Natural killer cell (primary cell): Measurements from ENCODE around the gene SLC4A9. TPM values are rescaled to one million over a fixed set of nuclear protein-coding genes. Genes with fewer than 3 reads are reported as not detected.

ENCODE experiments used
- ATAC-seq, 3 donors: fragments of 150-1000 bp in 2 of 3; fragments of 200-7000 bp in 1 of 3; cut with Tn5 transposase; 1 replicate in 1 of 3; 2 replicates in 2 of 3; pipeline ENCODE4 v1.10.0; 2021; ENCODE audit warnings: mild to moderate bottlenecking in 2 of 3, moderate library complexity in 2 of 3
- DNase-seq, 2 donors: peaks; one replicate each; pipeline versions ENCODE4 v3.0.0 to v3.0.0-alpha.2; 2013 to 2021; ENCODE audit warnings: mixed read lengths in 1 of 2
- H3K27ac ChIP-seq: one replicate; pipeline ENCODE4 v1.5.1; 2013; ENCODE audit warnings: mild to moderate bottlenecking, low read length
- H3K27me3 ChIP-seq: one replicate; pipeline ENCODE4 v1.6.1; 2013; ENCODE audit warnings: low read length; ENCODE audit not compliant: control insufficient read depth, insufficient read depth
- H3K36me3 ChIP-seq: one replicate; pipeline ENCODE4 v1.6.1; 2013; ENCODE audit warnings: low read length; ENCODE audit not compliant: control insufficient read depth, insufficient read depth
- H3K4me1 ChIP-seq: one replicate; pipeline ENCODE4 v1.6.1; 2013; ENCODE audit warnings: low read length; ENCODE audit not compliant: control insufficient read depth, insufficient read depth
- H3K4me3 ChIP-seq: one replicate; pipeline ENCODE4 v1.5.1; 2013; ENCODE audit warnings: low read length
- H3K9me3 ChIP-seq: one replicate; pipeline ENCODE4 v1.6.1; 2013; ENCODE audit warnings: low read length; ENCODE audit not compliant: control insufficient read depth, insufficient read depth
- H3K27ac Mint-ChIP-seq, 2 donors: one replicate each; pipeline ENCODE4 v1.8.0; 2022; ENCODE audit warnings: mild to moderate bottlenecking in 2 of 2, mixed read lengths in 2 of 2, moderate library complexity in 1 of 2
- H3K27me3 Mint-ChIP-seq, 2 donors: one replicate each; pipeline ENCODE4 v1.8.0; 2022; ENCODE audit warnings: low read depth in 2 of 2, mixed read lengths in 2 of 2
- H3K36me3 Mint-ChIP-seq: one replicate; pipeline ENCODE4 v1.8.0; 2022; ENCODE audit warnings: mixed read lengths
- H3K4me1 Mint-ChIP-seq, 2 donors: one replicate each; pipeline ENCODE4 v1.8.0; 2022; ENCODE audit warnings: mixed read lengths in 2 of 2
- H3K4me3 Mint-ChIP-seq: one replicate; pipeline ENCODE4 v1.8.0; 2022; ENCODE audit warnings: mild to moderate bottlenecking, moderate library complexity, mixed read lengths
- H3K9me3 Mint-ChIP-seq, 2 donors: one replicate each; pipeline ENCODE4 v1.8.0; 2022; ENCODE audit warnings: mixed read lengths in 2 of 2
- CTCF ChIP-seq: fragments of 200-600 bp; IDR thresholded peaks from one replicate; pipeline ENCODE4 v1.8.0; 2022; ENCODE audit warnings: antibody characterized with exemption
- WGBS: methylation state at CpG from one replicate; pipeline ENCODE4 v1.1.7; 2013; ENCODE audit warnings: missing lambda C conversion rate; ENCODE audit not compliant: insufficient coverage; 5-methylcytosine and 5-hydroxymethylcytosine counted together
- intact Hi-C: fragments of 100-400 bp; cut with micrococcal nuclease; formaldehyde crosslinking; loops from one replicate; pipeline ENCODE4 v1.14.2; 2022
- total RNA-seq, 4 donors: library from RNA; stranded (reverse); fragments of 120-200 nt in 1 of 4; gene quantifications; one replicate each; pipeline versions ENCODE4 v1.2.3 to v1.2.4, GENCODE V29; 2013 to 2022

Gene SLC4A9
- total RNA-seq, 3 donors from 2014 or later (not counting 1 experiment from before 2014, with no cell fraction given), result not detected

GRCh38 chr5:140348104-140348503 is 11.9 kb upstream of the SLC4A9 start:
- intact Hi-C loops, result no loop called here
- DNase-seq (no peak), ATAC-seq (no peak)
- Mint-ChIP-seq H3K27ac (no peak overlapping the region), H3K4me1 (peaks cover 13 to 27% of the 10 kb centered on the region in 2 donors), H3K36me3 (no peaks in the 10 kb centered on the region), H3K4me3 (peak overlapping the region; percentile 31), H3K27me3 (peaks cover 13 to 23% of the 10 kb centered on the region in 2 donors), H3K9me3 (no peaks in the 10 kb centered on the region)
- no peaks in the 10 kb centered on the region for H3K9me3 ChIP-seq
- WGBS, result 61% methylated on average over 4 of the region's 4 CpGs
- H3K36me3 ChIP-seq, result no peaks in the 10 kb centered on the region
- TF ChIP-seq CTCF, result no peak
- no peak overlapping the region for H3K27ac ChIP-seq
- no peak overlapping the region for H3K4me3 ChIP-seq
- no peaks in the 10 kb centered on the region for H3K27me3 ChIP-seq
- H3K4me1 ChIP-seq, result peaks cover 26% of the 10 kb centered on the region

- DNase-seq (no peak), ATAC-seq (no peak)
- H3K4me3 ChIP-seq, result no peak overlapping the region
- no peak overlapping the region for H3K27ac ChIP-seq
- H3K9me3 Mint-ChIP-seq, result no peaks in the 10 kb centered on the region
- H3K27ac Mint-ChIP-seq, result no peak overlapping the region
- no peaks in the 10 kb centered on the region for H3K36me3 ChIP-seq
- H3K9me3 ChIP-seq, result no peaks in the 10 kb centered on the region
- WGBS, result 84% methylated on average over 2 of the region's 2 CpGs
- no peaks in the 10 kb centered on the region for H3K36me3 Mint-ChIP-seq
- intact Hi-C loops, result no loop called here
- H3K4me1 Mint-ChIP-seq, result peaks cover 13 to 25% of the 10 kb centered on the region in 2 donors
- TF ChIP-seq CTCF, result no peak
- no peaks in the 10 kb centered on the region for H3K27me3 ChIP-seq
- H3K4me1 ChIP-seq, result peaks cover 19% of the 10 kb centered on the region
- peaks cover 13 to 23% of the 10 kb centered on the region in 2 donors for H3K27me3 Mint-ChIP-seq
- no peak overlapping the region for H3K4me3 Mint-ChIP-seq
Observed at GRCh38 chr5:140349244-140349643, 10.8 kb upstream of the SLC4A9 start.

GRCh38 chr5:140351609-140352334 is 8.2 kb upstream of the SLC4A9 start:
- no peaks in the 10 kb centered on the region for H3K27me3 ChIP-seq
- Mint-ChIP-seq H3K27ac (no peak overlapping the region), H3K36me3 (no peaks in the 10 kb centered on the region), H3K4me1 (peaks cover 4 to 11% of the 10 kb centered on the region in 2 donors), H3K27me3 (peaks cover 6 to 13% of the 10 kb centered on the region in 2 donors), H3K4me3 (no peak overlapping the region), H3K9me3 (no peaks in the 10 kb centered on the region)
- H3K4me1 ChIP-seq, result peaks cover 15% of the 10 kb centered on the region
- intact Hi-C loops, result loop anchor here (1.0 kb wide), 1 partner anchor 107 kb away; no protein-coding TSS in a partner anchor
- no peaks in the 10 kb centered on the region for H3K36me3 ChIP-seq
- ATAC-seq, result peak; percentile 82 to 89 (median 87)
- TF ChIP-seq CTCF, result peak; percentile 90
- 13% methylated on average over 4 of the region's 5 CpGs for WGBS
- no peak overlapping the region for H3K4me3 ChIP-seq
- peak in 1 of 2 donors; percentile 88 for DNase-seq
- H3K27ac ChIP-seq, result no peak overlapping the region
- H3K9me3 ChIP-seq, result no peaks in the 10 kb centered on the region
